GM12878 (cell line): ENCODE measurements around the gene SCYL1. TPM values are rescaled to one million over a fixed set of nuclear protein-coding genes. Genes with fewer than 3 reads are reported as not detected.

Source experiments
- ATAC-seq: fragments of 200-7000 bp; cut with Tn5 transposase; 3 replicates; pipeline ENCODE4 v1.9.1; 2020; ENCODE audit warnings: mild to moderate bottlenecking, moderate library complexity
- BruUV-seq: library from RNA; stranded (reverse); fragments of 400-500 nt; replicated peaks from 2 replicates; lab custom pipeline; 2021; lab: Mats Ljungman, UMichigan
- CTCF ChIA-PET: fragments of 300-600 bp; sonication (Branson Sonifier 250); formaldehyde crosslinking; extraction: SDS; loops from one replicate; lab custom pipeline; 2021; ENCODE audit warnings: inconsistent platforms; lab: Yijun Ruan, JAX
- POLR2A ChIA-PET: fragments of 350-600 bp; formaldehyde crosslinking; extraction: SDS; loops from one replicate; lab custom pipeline; 2021; ENCODE audit warnings: inconsistent platforms; lab: Charles Lee
- RAD21 ChIA-PET: fragments of 300-600 bp; sonication (Branson Sonifier 250); formaldehyde crosslinking; loops from one replicate; lab custom pipeline; 2023; ENCODE audit warnings: antibody characterized with exemption; ENCODE audit not compliant: unreplicated experiment; lab: Charles Lee
- SMC1A ChIA-PET: fragments of 300-600 bp; sonication (Branson Sonifier 250); formaldehyde crosslinking; loops from one replicate; lab custom pipeline; 2023; ENCODE audit not compliant: unreplicated experiment, uncharacterized antibody; lab: Charles Lee
- DNase-seq: peaks from one replicate; pipeline ENCODE4 v3.0.0-alpha.2; 2011; ENCODE audit warnings: low read depth, low spot score
- FAIRE-seq: peaks from 3 replicates; lab custom pipeline; 2011; peaks lifted over from hg19 to GRCh38; lab: Jason Lieb, UNC
- H2AFZ ChIP-seq: 2 replicates; pipeline ENCODE4 v1.6.0; 2011; ENCODE audit warnings: low read depth, low read length, control low read depth; ENCODE audit not compliant: control insufficient read depth
- H3K27ac ChIP-seq: 2 replicates; pipeline ENCODE4 v1.5.1; 2011; ENCODE audit warnings: control low read depth; ENCODE audit not compliant: control insufficient read depth, insufficient read depth
- H3K27me3 ChIP-seq, 2 experiments: replicated peaks in 1 of 2; 2 replicates each; pipeline versions ENCODE4 v1.6.0 to v1.6.1; 2011; ENCODE audit warnings: low read length in 1 of 2; ENCODE audit not compliant: control insufficient read depth in 2 of 2, insufficient read depth in 2 of 2
- H3K36me3 ChIP-seq, 2 experiments: 2 replicates each; pipeline ENCODE4 v1.5.1; 2011; ENCODE audit warnings: low read length in 1 of 2; ENCODE audit not compliant: control insufficient read depth in 2 of 2, insufficient read depth in 2 of 2
- H3K4me1 ChIP-seq: 2 replicates; pipeline ENCODE4 v1.6.1; 2011; ENCODE audit warnings: mild to moderate bottlenecking, low read length, moderate library complexity, mixed read lengths; ENCODE audit not compliant: control insufficient read depth, insufficient read depth
- H3K4me2 ChIP-seq: 2 replicates; pipeline ENCODE4 v1.6.0; 2011; ENCODE audit warnings: control low read depth; ENCODE audit not compliant: control insufficient read depth, insufficient read depth
- H3K4me3 ChIP-seq: fragments of 200-600 bp; sonication (generic); 2 replicates; pipeline ENCODE4 v1.5.1; 2016
- H3K79me2 ChIP-seq: 2 replicates; pipeline ENCODE4 v1.6.0; 2011; ENCODE audit warnings: low read length; ENCODE audit not compliant: control insufficient read depth, insufficient read depth
- H3K9ac ChIP-seq: 2 replicates; pipeline ENCODE4 v1.8.0; 2011; ENCODE audit warnings: low read length, control low read depth, mixed read lengths; ENCODE audit not compliant: control insufficient read depth, insufficient read depth
- H3K9me3 ChIP-seq: replicated peaks from 3 replicates; pipeline ENCODE4 v1.5.1; 2011; ENCODE audit warnings: mild to moderate bottlenecking, low read length; ENCODE audit not compliant: control insufficient read depth, insufficient read depth
- H4K20me1 ChIP-seq: 2 replicates; pipeline ENCODE4 v1.6.0; 2011; ENCODE audit not compliant: control insufficient read depth, insufficient read depth
- CBX5 ChIP-seq: sonication (generic); IDR thresholded peaks from 2 replicates; pipeline ENCODE4 v1.6.1; 2016; ENCODE audit warnings: low read depth, moderate library complexity, mild to moderate bottlenecking, inconsistent platforms
- IRF4 ChIP-seq: IDR thresholded peaks from 2 replicates; pipeline ENCODE4 v1.6.1; 2011; ENCODE audit warnings: low read depth, low read length
- JUNB ChIP-seq: IDR thresholded peaks from 2 replicates; pipeline ENCODE4 v1.6.1; 2016; ENCODE audit warnings: antibody characterized with exemption, mild to moderate bottlenecking
- JUND ChIP-seq: IDR thresholded peaks from 2 replicates; pipeline ENCODE4 v1.6.1; 2012; ENCODE audit warnings: low read depth, mild to moderate bottlenecking, low read length, improper control_type of control experiment, moderate library complexity
- POLR2AphosphoS5 ChIP-seq: IDR thresholded peaks from 2 replicates; pipeline ENCODE4 v1.6.1; 2011; ENCODE audit warnings: mild to moderate bottlenecking, low read length, inconsistent platforms
- POU2F2 ChIP-seq: IDR thresholded peaks from 3 replicates; pipeline ENCODE4 v1.6.1; 2011; ENCODE audit warnings: low read depth, mild to moderate bottlenecking, low read length, borderline replicate concordance
- TCF7 ChIP-seq: IDR thresholded peaks from 2 replicates; pipeline ENCODE4 v1.6.1; 2014; ENCODE audit warnings: antibody characterized with exemption, borderline replicate concordance
- ZNF217 ChIP-seq: fragments of 450-650 bp; IDR thresholded peaks from 2 replicates; pipeline ENCODE4 v1.6.1; 2017; ENCODE audit warnings: antibody characterized with exemption, mild to moderate bottlenecking
- WGBS: methylation state at CpG from one replicate; pipeline ENCODE4 v1.1.6; 2016; ENCODE audit warnings: low lambda C conversion rate; ENCODE audit not compliant: insufficient replicate concordance, insufficient coverage; ENCODE audit errors: missing lambda C conversion rate; 5-methylcytosine and 5-hydroxymethylcytosine counted together
- in situ Hi-C: fragments of 300-500 bp; cut with MboI; formaldehyde crosslinking; loops from 9 replicates; pipeline ENCODE4 v1.14.3; 2018; ENCODE audit warnings: mixed read lengths
- intact Hi-C: fragments of 100-400 bp; cut with micrococcal nuclease; formaldehyde crosslinking; loops from one replicate; pipeline ENCODE4 v1.14.2; 2022; ENCODE audit not compliant: unreplicated experiment
- polyA plus RNA-seq, 11 experiments: library from polyadenylated mRNA; depleted of rRNA in 4 of 11; unstranded in 6 of 11; stranded (reverse) in 5 of 11; fragments of >200 nt; fragmentation: Nextera tagmentation in 4 of 11; fragmentation: Illumina TruSeq in 1 of 11; extraction: Ambion mirVana in 4 of 11; extraction: Trizol in 1 of 11; gene quantifications; 1 replicate in 1 of 11; 2 replicates in 10 of 11; pipeline versions ENCODE4 v1.2.1 to v1.2.3, GENCODE V29; 2011 to 2016; ENCODE audit warnings: inconsistent platforms in 2 of 11, missing spikeins in 2 of 11, low read depth in 1 of 11
- total RNA-seq, 4 experiments: library from RNA; depleted of rRNA in 3 of 4; stranded (reverse); fragments of >200 nt in 3 of 4; fragmentation: Illumina TruSeq in 1 of 4; extraction: Trizol in 1 of 4; gene quantifications; 2 replicates each; pipeline versions ENCODE4 v1.2.1 to v1.2.3, GENCODE V29; 2013 to 2021
- TF ChIP-seq, protein P1 (sequence below): fragments of 450-650 bp; IDR thresholded peaks from 2 replicates; pipeline ENCODE4 v1.6.1; 2018; ENCODE audit warnings: borderline replicate concordance, mild to moderate bottlenecking; ENCODE audit not compliant: partially characterized antibody
- TF ChIP-seq, protein P2 (sequence below): IDR thresholded peaks from 2 replicates; pipeline ENCODE4 v1.6.1; 2012; ENCODE audit warnings: low read depth, low read length, improper control_type of control experiment
- TF ChIP-seq, protein P3 (sequence below): IDR thresholded peaks from 2 replicates; pipeline ENCODE4 v1.6.1; 2011; ENCODE audit warnings: low read depth, mild to moderate bottlenecking, low read length, moderate library complexity, borderline replicate concordance; ENCODE audit errors: extremely low read depth
- TF ChIP-seq, protein P4 (sequence below): fragments of 450-650 bp; IDR thresholded peaks from 2 replicates; pipeline ENCODE4 v1.6.1; 2017; ENCODE audit warnings: mild to moderate bottlenecking, moderate library complexity
- TF ChIP-seq, protein P5 (sequence below): fragments of 450-650 bp; IDR thresholded peaks from 2 replicates; pipeline ENCODE4 v1.6.1; 2014; ENCODE audit warnings: mild to moderate bottlenecking

The SCYL1 gene
- total and polyA plus RNA-seq, 10 of the 15 experiments (the other 5 are each of a cell fraction or from before 2014, with no cell fraction given) = 0.80 to 82.7 (median 51.2) TPM

DNA sequence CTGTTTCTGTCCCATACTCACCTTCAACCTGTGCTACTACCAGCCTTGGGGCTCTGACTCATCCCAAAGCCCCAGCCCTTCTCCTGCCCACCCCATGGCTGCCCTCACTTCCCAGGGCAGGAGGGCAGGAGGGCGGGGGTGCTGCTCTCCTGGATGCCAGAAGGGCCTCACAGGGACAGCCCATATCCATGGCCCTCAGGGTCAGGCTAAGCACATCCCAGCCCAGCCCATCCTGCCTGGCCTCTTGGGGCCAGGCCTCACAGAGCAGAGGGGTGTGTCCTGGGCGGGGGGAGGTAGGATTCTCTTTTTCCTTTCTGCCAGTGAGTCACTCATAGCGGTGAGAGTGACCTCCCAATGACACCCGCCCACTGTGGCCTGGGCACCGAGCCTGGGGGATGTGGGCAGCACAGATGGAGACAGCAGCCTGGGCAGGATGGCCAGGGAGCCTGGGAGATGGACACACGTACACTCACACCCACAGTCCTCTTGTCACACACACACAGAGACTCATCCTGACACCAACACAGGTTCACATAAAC lies 30.9 kb downstream of the SCYL1 start:
- in situ Hi-C loops (no loop called here), intact Hi-C loops (no loop called here)
- Histone ChIP-seq H3K4me3 (no peak overlapping the region), H3K27me3 (no peaks in the 10 kb centered on the region; a peak in 2 of 4 replicates), H4K20me1 (no peaks in the 10 kb centered on the region), H3K36me3 (no peaks in the 10 kb centered on the region), H2AFZ (no peak overlapping the region), H3K4me2 (no peak overlapping the region), H3K79me2 (no peaks in the 10 kb centered on the region), H3K9me3 (no peaks in the 10 kb centered on the region), H3K27ac (no peak overlapping the region), H3K9ac (no peak overlapping the region), H3K4me1 (0 out of 2 replicates have a peak, but pooled peaks cover 2% of the 10 kb centered on the region)
- POLR2A ChIA-PET = no interaction called here
- FAIRE-seq = no peak
- CTCF ChIA-PET = interaction anchor here (1.6 kb wide), 1 partner anchor 13 kb away, joined by 4 read pairs; no protein-coding TSS in a partner anchor
- no peak for ATAC-seq
- 0% methylated on average over 5 of the region's 6 CpGs for WGBS
- RAD21 ChIA-PET = no interaction called here
- no peak for DNase-seq
- SMC1A ChIA-PET = interaction anchor here (0.9 to 1.1 kb wide), 2 partner anchors 11 to 17 kb away, joined by 3 read pairs; no protein-coding TSS in a partner anchor
- BruUV-seq = no TSS peak
- TF ChIP-seq POU2F2 (no peak), IRF4 (no peak), POLR2AphosphoS5 (no peak), TCF7 (no peak), CBX5 (no peak), JUNB (no peak), ZNF217 (no peak), JUND (no peak)
- TF ChIP-seq, protein P1, sequence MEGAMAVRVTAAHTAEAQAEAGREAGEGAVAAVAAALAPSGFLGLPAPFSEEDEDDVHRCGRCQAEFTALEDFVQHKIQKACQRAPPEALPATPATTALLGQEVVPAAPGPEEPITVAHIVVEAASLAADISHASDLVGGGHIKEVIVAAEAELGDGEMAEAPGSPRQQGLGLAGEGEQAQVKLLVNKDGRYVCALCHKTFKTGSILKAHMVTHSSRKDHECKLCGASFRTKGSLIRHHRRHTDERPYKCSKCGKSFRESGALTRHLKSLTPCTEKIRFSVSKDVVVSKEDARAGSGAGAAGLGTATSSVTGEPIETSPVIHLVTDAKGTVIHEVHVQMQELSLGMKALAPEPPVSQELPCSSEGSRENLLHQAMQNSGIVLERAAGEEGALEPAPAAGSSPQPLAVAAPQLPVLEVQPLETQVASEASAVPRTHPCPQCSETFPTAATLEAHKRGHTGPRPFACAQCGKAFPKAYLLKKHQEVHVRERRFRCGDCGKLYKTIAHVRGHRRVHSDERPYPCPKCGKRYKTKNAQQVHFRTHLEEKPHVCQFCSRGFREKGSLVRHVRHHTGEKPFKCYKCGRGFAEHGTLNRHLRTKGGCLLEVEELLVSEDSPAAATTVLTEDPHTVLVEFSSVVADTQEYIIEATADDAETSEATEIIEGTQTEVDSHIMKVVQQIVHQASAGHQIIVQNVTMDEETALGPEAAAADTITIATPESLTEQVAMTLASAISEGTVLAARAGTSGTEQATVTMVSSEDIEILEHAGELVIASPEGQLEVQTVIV = no peak
- TF ChIP-seq, protein P2, sequence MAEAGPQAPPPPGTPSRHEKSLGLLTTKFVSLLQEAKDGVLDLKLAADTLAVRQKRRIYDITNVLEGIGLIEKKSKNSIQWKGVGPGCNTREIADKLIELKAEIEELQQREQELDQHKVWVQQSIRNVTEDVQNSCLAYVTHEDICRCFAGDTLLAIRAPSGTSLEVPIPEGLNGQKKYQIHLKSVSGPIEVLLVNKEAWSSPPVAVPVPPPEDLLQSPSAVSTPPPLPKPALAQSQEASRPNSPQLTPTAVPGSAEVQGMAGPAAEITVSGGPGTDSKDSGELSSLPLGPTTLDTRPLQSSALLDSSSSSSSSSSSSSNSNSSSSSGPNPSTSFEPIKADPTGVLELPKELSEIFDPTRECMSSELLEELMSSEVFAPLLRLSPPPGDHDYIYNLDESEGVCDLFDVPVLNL = no peak
- TF ChIP-seq, protein P3, sequence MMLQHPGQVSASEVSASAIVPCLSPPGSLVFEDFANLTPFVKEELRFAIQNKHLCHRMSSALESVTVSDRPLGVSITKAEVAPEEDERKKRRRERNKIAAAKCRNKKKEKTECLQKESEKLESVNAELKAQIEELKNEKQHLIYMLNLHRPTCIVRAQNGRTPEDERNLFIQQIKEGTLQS = no peak
- TF ChIP-seq, protein P4, sequence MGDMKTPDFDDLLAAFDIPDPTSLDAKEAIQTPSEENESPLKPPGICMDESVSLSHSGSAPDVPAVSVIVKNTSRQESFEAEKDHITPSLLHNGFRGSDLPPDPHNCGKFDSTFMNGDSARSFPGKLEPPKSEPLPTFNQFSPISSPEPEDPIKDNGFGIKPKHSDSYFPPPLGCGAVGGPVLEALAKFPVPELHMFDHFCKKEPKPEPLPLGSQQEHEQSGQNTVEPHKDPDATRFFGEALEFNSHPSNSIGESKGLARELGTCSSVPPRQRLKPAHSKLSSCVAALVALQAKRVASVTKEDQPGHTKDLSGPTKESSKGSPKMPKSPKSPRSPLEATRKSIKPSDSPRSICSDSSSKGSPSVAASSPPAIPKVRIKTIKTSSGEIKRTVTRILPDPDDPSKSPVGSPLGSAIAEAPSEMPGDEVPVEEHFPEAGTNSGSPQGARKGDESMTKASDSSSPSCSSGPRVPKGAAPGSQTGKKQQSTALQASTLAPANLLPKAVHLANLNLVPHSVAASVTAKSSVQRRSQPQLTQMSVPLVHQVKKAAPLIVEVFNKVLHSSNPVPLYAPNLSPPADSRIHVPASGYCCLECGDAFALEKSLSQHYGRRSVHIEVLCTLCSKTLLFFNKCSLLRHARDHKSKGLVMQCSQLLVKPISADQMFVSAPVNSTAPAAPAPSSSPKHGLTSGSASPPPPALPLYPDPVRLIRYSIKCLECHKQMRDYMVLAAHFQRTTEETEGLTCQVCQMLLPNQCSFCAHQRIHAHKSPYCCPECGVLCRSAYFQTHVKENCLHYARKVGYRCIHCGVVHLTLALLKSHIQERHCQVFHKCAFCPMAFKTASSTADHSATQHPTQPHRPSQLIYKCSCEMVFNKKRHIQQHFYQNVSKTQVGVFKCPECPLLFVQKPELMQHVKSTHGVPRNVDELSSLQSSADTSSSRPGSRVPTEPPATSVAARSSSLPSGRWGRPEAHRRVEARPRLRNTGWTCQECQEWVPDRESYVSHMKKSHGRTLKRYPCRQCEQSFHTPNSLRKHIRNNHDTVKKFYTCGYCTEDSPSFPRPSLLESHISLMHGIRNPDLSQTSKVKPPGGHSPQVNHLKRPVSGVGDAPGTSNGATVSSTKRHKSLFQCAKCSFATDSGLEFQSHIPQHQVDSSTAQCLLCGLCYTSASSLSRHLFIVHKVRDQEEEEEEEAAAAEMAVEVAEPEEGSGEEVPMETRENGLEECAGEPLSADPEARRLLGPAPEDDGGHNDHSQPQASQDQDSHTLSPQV = no peak
- TF ChIP-seq, protein P5, sequence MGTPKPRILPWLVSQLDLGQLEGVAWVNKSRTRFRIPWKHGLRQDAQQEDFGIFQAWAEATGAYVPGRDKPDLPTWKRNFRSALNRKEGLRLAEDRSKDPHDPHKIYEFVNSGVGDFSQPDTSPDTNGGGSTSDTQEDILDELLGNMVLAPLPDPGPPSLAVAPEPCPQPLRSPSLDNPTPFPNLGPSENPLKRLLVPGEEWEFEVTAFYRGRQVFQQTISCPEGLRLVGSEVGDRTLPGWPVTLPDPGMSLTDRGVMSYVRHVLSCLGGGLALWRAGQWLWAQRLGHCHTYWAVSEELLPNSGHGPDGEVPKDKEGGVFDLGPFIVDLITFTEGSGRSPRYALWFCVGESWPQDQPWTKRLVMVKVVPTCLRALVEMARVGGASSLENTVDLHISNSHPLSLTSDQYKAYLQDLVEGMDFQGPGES = no peak
